ENCODE data around the gene TRA2B. TPM values are rescaled to one million over a fixed set of nuclear protein-coding genes. Genes with fewer than 3 reads are reported as not detected.

Gene TRA2B
- total and polyA plus RNA-seq, 2 donors (not counting 3 experiments of a cell fraction or from before 2014, with no cell fraction given), result 173 to 199 TPM

DNA sequence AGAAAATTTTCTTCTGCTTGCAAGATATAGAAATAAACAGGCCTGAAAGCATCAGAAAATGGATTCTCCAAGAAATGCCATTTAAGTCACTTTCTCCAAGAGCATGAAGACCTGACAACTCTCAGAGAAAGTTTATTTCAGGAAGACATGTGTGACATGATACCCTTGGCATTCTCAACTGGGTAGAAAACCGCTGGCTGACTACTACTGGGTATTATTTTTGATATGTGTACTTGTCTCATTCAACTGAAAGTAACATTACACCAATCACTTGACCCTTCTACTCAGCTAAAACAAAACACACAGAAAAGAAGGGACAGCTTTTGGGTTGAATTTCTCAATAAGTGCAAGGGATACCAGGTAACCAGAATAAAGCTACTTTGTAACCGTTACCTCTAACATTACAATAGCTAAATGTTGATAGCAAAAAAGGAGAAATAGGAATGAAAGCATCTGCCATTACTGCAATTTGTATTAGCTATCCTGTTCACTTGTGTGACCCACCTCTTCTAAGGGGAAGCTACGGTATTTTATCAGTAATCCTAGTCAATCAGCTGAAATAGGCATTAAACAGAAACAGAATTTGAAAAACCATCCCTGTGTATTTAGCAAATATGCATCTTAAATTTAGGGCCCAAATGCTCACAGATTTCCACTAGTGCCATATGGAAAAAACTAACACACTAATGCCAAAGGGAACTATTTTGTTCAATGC lies 7.3 kb downstream of the TRA2B start:
- CTCF ChIA-PET, result interaction anchor here (1.0 to 2.8 kb wide), 3 partner anchors 13 to 270 kb away, joined by 3 to 23 read pairs (median 20); no protein-coding TSS in a partner anchor
- Histone ChIP-seq H2AFZ (ENCODE audit: low read depth, low read length) (no peak overlapping the region), H3K9ac (replicated peaks; ENCODE audit: extremely low read depth, insufficient read depth, low read length) (no peak overlapping the region), H3K36me3 (ENCODE audit: control insufficient read depth in 2 of 2, extremely low read depth in 1 of 2, insufficient read depth in 2 of 2, low read length in 2 of 2) (peaks cover 4 to 13% of the 10 kb centered on the region in 2 experiments), H4K20me1 (replicated peaks; ENCODE audit: control insufficient read depth, extremely low read depth, insufficient read depth, low read length) (peaks cover 64% of the 10 kb centered on the region), H3K27ac (ENCODE audit: insufficient read depth, low read depth, low read length) (no peak overlapping the region), H3K4me2 (ENCODE audit: insufficient read depth, low read length) (peak overlapping the region; percentile 98), H3K9me1 (replicated peaks; ENCODE audit: control insufficient read depth, extremely low read depth, insufficient read depth, low read length) (no peaks in the 10 kb centered on the region), H3K4me1 (ENCODE audit: control insufficient read depth, extremely low read depth, insufficient read depth, low read length) (peaks cover 84% of the 10 kb centered on the region), H3K79me2 (ENCODE audit: control insufficient read depth, insufficient read depth, low read length) (peaks cover 100% of the 10 kb centered on the region), H3K9me3 (replicated peaks; ENCODE audit: control insufficient read depth, insufficient read depth, low read length) (no peaks in the 10 kb centered on the region), H3K27me3 (ENCODE audit: control insufficient read depth in 2 of 2, insufficient read depth in 2 of 2, low read length in 2 of 2) (no peaks in the 10 kb centered on the region), H3K4me3 (replicated peaks in 1 of 3; ENCODE audit: insufficient read depth in 1 of 3, low read depth in 1 of 3, low read length in 3 of 3) (peak overlapping the region in 1 of 3 experiments; percentile 98)
- no peak for FAIRE-seq
- BruUV-seq (replicated peaks), result no TSS peak
- dilution Hi-C loops (cut with MboI; ENCODE audit: extremely low pct_ligation_motif_present, low sequenced_read_pairs) (no loop called here), intact Hi-C loops (cut with micrococcal nuclease) (loop anchor here (10.0 kb wide), 1 partner anchor 1596 kb away; the partner anchor contains the start of gene FAM131A)
- peak; percentile 27 for DNase-seq (ENCODE audit: low read depth, low spot score)
- TF ChIP-seq POLR2A (IDR thresholded peaks at IDR 0.05; ENCODE audit: low read depth, low read length) (no peak), EZH2 (IDR thresholded peaks at IDR 0.05; ENCODE audit: borderline replicate concordance, low read depth, low read length, severe bottlenecking) (no peak), POLR2AphosphoS5 (IDR thresholded peaks at IDR 0.05; ENCODE audit: insufficient read depth, low read depth, low read length) (no peak), MAX (IDR thresholded peaks at IDR 0.05; ENCODE audit: insufficient read depth, insufficient read length) (no peak), GATA2 (IDR thresholded peaks at IDR 0.05; ENCODE audit: insufficient read depth, insufficient read length, low read depth, low read length) (no peak), JUN (IDR thresholded peaks at IDR 0.05; ENCODE audit: borderline replicate concordance, insufficient read depth, insufficient read length, low read depth) (no peak), MYC (IDR thresholded peaks at IDR 0.05; ENCODE audit: low read depth, low read length) (no peak), FOS (IDR thresholded peaks at IDR 0.05; ENCODE audit: borderline replicate concordance, insufficient read depth, low read length) (no peak)
- TF ChIP-seq, protein P1, sequence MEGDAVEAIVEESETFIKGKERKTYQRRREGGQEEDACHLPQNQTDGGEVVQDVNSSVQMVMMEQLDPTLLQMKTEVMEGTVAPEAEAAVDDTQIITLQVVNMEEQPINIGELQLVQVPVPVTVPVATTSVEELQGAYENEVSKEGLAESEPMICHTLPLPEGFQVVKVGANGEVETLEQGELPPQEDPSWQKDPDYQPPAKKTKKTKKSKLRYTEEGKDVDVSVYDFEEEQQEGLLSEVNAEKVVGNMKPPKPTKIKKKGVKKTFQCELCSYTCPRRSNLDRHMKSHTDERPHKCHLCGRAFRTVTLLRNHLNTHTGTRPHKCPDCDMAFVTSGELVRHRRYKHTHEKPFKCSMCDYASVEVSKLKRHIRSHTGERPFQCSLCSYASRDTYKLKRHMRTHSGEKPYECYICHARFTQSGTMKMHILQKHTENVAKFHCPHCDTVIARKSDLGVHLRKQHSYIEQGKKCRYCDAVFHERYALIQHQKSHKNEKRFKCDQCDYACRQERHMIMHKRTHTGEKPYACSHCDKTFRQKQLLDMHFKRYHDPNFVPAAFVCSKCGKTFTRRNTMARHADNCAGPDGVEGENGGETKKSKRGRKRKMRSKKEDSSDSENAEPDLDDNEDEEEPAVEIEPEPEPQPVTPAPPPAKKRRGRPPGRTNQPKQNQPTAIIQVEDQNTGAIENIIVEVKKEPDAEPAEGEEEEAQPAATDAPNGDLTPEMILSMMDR (IDR thresholded peaks at IDR 0.05; ENCODE audit: extremely low read depth in 1 of 2, insufficient read depth in 1 of 2, low read depth in 1 of 2, low read length in 2 of 2), result no peak
- POLR2A ChIA-PET, result interaction anchor here (0.7 kb wide), 1 partner anchor 221 kb away, joined by 3 read pairs; no protein-coding TSS in a partner anchor

All from endothelial cell of umbilical vein (primary cell).